Measurements from ENCODE around the gene LPIN1.
"Not testable (repeated sequence)": the region's sequence is repeated elsewhere in the genome, so short reads cannot be mapped to it uniquely, and the experiment has no call there.

Gene LPIN1

DNA sequence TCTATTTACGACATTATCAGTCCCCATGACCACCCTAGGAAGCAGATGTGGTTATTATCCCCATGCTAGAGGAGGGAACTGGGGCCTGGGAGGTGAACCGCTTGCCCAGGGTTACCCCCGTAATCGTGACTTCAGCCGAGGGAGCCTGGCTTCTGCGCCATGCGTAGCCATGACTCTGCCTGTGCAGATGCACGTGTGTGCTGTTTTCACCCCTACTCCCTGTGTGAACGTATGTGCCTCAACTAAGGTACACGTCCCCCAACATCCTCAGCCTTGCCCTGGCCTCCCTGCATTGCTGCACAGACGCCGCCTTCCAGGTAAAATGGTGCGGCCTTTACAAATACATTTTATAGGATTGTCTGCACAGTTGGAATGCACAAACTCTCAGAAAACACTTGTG, 40.2 kb downstream of the LPIN1 start:
- DNase-seq = no peak

DNA sequence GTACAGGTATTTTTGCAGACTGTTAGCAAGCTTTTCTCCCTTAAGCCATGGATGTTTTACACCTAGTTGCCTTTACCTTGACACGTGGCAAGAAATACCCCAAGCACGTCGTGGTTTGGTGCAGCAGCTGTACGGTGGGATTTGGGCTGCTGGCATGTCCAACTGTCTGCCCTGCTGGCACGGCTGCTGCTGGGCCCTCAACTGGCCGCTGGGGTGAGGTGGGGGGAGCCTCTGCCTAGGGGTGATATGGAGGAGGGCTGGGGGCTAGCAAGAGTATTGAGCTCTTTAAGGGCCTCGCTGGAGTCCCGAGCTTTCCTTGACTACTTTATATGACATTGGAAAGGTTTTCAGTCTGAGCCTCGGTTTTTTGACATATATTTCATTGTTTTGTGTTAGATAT, 41.6 kb downstream of the LPIN1 start:
- no peak for DNase-seq

DNA sequence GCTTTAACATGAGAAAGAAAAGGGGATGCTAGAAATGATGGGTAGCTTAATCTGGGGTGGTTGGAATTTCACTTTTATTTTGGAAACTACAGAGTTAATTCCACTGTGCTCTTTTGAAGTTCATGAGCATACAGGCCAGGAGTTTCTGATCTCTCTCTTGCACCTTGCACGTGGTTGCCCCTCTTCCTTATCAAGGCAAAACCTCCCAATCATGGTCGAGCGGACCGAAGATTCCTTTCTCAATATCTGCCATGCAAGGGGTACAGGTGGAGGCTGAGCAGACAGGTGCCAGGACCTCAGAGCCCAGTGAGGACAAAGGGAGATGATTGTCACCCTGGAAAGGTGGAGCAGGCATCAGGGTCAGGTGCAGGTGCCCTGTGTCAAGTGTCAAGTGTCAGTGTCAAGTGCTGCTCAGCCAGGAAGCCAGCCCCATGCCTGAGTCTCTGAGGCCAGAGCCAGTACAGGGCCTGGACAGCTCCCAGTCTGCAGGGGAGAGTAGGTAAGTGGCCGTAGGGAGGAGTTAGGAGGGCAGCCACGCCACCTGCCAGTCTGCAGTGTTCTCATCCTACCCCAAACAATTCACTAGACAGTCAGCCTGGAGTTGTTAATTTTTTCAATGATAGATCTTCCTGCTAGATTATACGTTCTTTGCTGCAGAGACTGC, 42.2 kb downstream of the LPIN1 start:
- DNase-seq = no peak

DNA sequence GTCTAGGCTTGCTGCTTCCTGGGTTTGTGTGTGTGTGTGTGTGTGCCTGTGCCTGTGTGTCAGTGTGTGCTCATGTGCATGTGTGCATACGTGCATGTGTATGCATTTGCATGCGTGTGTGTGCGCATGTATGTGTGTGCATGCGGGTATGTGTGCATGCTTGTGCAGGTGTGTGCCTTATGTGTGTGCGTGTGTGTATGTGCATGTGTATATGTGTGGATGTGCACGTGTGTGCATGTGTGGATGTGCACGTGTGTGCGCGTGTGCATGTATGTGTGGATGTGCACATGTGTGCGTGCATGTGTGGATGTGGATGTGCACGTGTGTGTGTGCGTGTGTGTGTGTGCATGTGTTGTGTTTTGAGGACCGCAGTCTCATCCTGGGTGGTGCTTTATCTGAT, 42.8 kb downstream of the LPIN1 start:
- no peak for DNase-seq

GRCh38 chr2:11790228-11790627, 43.8 kb downstream of the LPIN1 start:
- no peak for DNase-seq

GRCh38 chr2:11795590-11795989, 49.2 kb downstream of the LPIN1 start:
- no peak for DNase-seq

DNA sequence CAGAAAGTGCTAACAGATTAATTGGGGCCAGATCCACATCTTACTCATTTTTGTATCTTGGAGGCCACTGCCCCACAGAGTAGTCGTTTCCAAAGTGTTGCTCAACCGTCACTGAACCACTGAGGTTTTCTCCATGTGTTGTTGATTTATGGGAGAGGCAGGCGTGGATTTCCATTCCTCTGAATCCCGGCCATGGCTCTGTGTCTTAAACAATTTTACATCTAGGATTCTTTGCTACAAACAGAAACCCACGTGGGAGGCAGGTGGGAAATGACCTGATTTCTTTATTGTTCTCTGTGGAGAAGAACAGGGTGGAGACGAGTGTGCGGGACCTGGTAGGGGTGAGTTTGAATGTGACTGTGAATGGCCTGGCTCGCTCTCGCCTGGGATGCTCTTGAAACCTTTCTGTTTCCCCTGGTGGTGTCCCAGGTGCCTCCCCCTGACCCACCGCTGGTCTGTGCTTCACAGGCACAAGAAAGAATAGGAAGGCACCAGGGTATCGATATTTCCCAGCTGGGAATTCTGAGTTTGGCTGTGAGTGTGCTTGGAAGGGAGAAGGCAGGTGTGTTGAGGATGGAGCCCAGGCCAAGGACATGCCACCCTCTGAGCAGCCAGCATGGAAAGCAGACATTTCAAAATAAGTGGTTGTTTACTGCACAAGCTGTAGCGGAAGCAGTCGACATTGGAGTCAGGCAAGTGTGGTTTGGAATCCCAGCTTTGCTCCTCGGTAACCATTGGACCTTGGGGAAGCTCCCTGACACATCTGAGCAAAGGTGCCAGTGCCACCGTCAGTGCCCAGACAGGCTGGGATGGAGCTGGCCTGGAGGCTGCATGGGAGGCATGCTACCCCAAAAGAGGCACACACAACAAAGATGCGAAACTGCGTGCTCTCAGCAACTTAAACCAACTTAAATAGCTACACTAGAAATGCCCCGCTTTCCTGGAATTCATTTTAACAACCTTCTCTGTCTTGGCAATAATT, 50.0 kb downstream of the LPIN1 start:
- DNase-seq = no peak

DNA sequence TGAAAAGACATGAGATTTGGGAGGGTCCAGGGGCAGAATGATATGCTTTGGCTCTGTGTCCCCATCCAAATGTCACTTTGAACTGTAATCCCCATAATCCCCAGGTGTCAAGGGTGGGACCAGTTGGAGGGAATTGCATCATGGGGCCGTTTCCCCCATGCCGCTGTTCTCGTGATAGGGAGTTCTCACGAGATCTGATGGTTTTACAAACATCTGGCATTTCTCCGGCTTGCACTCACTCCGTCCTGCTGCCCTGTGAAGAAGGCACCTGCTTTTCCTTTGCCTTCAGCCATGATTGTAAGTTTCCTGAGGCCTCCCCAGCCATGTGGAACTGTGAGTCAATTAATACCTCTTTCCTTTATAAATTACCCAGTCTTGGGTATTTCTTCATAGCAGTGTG, 51.4 kb downstream of the LPIN1 start:
- no peak for DNase-seq

DNA sequence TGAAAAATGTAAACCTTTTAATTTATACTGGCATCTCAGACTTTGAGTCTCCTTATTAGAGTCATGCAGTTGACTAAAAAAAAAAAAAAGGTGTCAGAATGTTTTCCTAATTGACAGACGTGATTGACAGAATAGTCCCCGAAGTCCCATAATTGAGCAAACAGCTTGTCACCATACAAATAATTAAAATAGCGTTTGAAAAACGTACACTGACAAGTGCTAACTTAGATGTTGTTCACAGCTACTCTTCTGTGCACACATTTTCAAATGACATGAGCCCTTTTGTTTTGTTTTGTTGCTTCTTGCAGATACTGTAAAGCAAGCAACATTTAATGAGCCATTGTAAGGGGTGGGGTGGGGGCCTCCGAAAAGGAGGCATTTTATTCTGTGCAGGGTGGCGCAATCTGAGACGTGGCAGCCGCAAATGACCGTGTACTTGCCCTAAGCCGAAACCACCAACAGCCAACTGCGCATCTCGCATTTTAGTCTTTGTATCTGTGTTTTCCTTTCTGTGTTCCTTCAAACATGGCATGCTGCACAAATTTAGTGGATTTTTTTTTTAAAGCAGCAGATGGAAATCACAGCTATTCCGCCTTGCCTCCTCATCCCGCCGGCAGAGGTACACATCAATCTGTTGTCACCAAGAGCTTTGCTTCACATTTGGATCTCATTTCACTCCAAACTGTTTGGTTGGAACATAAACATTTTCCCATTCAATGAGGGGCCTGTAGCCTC, 52.4 kb downstream of the LPIN1 start:
- DNase-seq = no peak

- DNase-seq = no peak
These were observed 53.4 kb downstream of the LPIN1 start for GRCh38 chr2:11799826-11800225.

GRCh38 chr2:11802782-11803191, 56.4 kb downstream of the LPIN1 start:
- DNase-seq = no peak

- DNase-seq = no peak
These were observed 58.6 kb downstream of the LPIN1 start for GRCh38 chr2:11805024-11805423.

- DNase-seq = no peak
These were observed 59.5 kb downstream of the LPIN1 start for GRCh38 chr2:11805920-11806319.

DNA sequence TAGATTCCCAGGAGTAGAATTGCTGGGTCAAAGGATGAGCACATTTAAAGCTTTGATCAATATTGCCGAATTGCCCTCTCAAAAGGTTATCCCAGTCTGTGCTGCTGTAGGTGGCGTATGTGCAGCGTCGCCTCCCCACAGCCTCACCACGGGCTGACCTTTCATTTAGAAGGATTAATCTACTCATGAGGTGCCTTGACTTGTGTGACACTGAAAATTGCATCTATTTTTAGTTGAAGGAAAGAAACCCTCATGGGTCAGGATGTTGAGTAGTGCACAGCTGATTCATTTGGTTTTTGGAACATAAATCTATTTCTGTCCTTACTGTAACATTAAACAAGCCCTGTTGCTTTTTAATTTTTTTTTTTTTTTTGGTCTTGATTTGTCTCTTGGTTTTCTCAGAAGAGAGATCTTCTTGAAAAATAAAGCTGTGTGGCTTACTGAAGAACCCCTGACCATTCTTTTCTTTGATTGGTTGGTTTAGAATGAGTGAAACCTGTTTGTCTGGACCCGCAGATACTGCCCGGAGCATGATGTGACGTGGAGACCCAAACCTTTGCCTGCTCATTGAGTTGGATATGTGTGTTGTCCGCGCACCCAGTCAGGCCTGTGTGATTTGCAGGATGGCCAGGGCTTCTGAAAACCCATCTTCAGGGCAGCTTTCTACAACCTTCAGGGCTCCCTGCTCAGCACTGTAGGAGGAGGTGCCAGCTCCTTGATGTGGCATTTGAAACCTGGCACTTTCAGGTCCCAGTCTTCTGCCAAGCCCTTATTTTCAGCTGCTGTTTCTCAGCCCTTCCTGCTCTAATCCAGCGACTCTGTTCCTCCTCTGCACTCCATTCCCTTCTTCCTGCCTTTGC, 61.0 kb downstream of the LPIN1 start:
- no peak for DNase-seq

DNA sequence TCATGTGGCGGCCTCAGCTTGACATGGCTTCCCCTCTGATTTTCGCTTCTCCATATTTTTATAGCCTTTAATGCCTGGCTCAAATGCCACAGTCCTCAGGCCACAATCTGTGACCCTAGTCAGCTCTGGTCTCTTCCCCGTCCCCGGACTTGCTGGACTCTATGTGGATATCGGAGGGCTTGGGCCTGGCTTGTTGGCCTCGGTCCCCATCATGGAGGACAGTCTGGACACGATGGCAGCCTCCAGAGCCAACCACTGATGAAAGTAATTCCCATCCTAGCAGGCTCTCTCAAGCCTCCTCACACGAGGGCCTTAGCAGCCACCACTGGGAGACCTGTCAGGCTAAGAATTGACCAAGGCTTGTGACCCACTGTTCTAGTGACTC, 61.6 kb downstream of the LPIN1 start:
- no peak for DNase-seq

DNA sequence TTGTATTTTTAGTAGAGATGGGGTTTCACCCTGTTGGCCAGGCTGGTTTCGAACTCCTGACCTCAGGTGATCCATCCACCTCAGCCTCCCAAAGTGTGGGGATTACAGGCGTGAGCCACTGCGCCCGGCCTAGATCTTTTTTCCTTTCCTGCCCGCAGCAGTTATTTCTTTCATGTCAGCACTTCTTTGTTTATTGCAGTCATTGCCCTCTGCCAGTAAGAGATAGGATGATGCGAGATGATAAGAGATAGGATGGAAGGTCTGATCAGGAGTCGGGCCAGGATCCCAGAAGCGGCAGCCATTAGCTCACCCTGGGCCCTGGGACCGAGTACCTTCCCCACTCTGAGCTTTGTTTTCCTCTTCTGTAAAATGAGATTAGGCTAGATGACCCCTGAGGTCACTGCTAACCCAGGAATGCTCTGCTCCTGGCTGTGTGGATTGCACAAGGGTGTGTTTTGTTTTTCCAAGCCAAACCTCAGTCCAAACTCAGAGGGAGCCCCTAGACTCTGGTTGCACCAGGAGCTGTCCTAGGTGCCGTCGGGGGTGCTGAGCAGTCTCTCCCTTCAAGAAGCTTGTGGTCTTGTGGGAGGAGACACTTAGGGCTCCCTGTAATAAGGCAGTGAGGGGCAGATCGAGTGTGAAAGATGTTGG, 63.3 kb downstream of the LPIN1 start:
- no peak for DNase-seq

DNA sequence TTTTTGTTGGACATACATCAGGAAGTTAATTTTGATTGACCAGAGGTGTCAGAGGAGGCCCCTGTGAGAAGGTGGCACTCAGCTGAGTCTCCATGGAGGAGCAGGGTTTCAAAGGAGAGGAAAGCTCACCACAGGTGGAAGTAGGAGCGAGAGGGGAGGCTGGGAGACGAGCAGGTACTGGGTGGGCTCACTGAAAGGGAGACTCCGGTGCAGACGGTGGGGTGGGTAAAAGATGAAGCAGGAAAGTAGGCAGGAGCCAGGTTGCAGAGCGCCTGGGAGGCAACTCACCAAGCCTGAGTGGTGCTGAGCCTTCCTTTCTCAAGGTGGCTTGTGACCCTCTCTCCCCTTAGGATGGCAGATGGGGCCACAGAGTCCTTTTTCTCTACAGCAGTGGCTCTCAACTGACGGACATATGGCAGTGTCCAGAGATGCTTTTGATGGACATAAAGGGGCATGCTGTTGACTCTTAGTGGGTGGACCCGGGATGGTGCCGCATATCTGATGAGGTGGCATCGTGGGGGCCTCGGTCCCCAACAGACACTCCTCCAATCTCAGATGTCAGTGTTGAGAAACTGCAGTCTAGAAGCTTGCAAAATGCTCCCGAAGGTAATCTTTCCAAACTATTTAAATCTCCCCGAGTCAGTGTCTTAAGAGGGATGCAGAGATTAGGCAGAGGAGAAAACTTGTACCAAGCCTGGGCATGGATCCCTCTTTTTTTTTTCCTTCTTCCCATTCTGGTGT, 64.0 kb downstream of the LPIN1 start:
- no peak for DNase-seq

DNA sequence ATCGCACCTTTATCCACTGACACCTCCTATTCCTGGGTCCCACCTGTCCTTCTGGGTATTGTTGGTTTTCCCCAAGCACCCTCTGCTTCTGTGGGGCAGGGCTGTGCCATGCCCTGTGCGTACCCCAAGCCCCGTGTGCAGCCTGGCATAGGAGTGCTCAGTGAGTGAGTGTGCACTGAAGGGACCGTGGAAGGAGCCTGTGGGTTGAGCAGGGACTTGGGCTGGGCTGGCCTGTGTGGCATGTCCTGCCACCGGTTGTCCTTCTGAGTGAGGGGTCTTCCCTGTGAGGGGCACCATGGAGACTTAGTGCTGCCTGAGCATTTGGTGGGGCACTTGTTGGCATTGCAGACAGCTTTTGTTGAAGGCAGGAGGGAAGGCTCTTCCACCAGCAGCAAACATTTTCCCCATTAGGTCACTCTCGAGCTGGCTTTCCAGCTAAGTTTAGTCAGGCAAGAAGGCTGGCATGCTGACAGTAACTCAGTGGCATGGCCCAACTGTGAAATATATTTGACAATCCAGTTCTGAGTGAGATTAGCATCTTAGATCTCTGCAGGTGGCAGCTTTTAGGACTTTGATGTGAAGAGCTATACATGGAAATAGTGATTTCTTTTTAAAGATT, 64.7 kb downstream of the LPIN1 start:
- DNase-seq = no peak

- no peak for DNase-seq
These were observed 66.2 kb downstream of the LPIN1 start for GRCh38 chr2:11812466-11813248.

DNA sequence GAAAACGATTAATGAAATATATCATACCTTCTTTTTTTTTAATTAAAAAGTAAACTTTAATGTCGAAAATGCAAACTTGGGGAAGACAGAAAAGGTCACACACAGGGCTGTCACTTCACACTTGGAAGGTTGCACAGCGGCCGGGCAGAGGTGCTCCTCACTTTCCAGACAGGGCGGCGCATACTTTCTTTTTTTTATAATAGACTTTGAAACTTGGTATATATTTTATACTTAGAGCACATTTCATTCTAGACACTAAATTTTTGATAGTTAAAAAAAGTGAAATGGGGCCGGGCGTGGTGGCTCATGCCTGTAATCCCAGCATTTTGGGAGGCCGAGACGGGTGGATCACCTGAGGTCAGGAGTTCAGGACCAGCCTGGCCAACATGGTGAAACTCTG, 66.9 kb downstream of the LPIN1 start:
- DNase-seq = not testable (repeated sequence)
